Natural killer cell (primary cell): ENCODE measurements around the gene CEMIP. TPM values are rescaled to one million over a fixed set of nuclear protein-coding genes. Genes with fewer than 3 reads are reported as not detected.

ENCODE experiments used
- ATAC-seq, 3 donors: fragments of 150-1000 bp in 2 of 3; fragments of 200-7000 bp in 1 of 3; cut with Tn5 transposase; 1 replicate in 1 of 3; 2 replicates in 2 of 3; pipeline ENCODE4 v1.10.0; 2021; ENCODE audit warnings: mild to moderate bottlenecking in 2 of 3, moderate library complexity in 2 of 3
- DNase-seq, 2 donors: peaks; one replicate each; pipeline versions ENCODE4 v3.0.0 to v3.0.0-alpha.2; 2013 to 2021; ENCODE audit warnings: mixed read lengths in 1 of 2
- H3K27ac ChIP-seq: one replicate; pipeline ENCODE4 v1.5.1; 2013; ENCODE audit warnings: mild to moderate bottlenecking, low read length
- H3K27me3 ChIP-seq: one replicate; pipeline ENCODE4 v1.6.1; 2013; ENCODE audit warnings: low read length; ENCODE audit not compliant: control insufficient read depth, insufficient read depth
- H3K36me3 ChIP-seq: one replicate; pipeline ENCODE4 v1.6.1; 2013; ENCODE audit warnings: low read length; ENCODE audit not compliant: control insufficient read depth, insufficient read depth
- H3K4me1 ChIP-seq: one replicate; pipeline ENCODE4 v1.6.1; 2013; ENCODE audit warnings: low read length; ENCODE audit not compliant: control insufficient read depth, insufficient read depth
- H3K4me3 ChIP-seq: one replicate; pipeline ENCODE4 v1.5.1; 2013; ENCODE audit warnings: low read length
- H3K9me3 ChIP-seq: one replicate; pipeline ENCODE4 v1.6.1; 2013; ENCODE audit warnings: low read length; ENCODE audit not compliant: control insufficient read depth, insufficient read depth
- H3K27ac Mint-ChIP-seq, 2 donors: one replicate each; pipeline ENCODE4 v1.8.0; 2022; ENCODE audit warnings: mild to moderate bottlenecking in 2 of 2, mixed read lengths in 2 of 2, moderate library complexity in 1 of 2
- H3K27me3 Mint-ChIP-seq, 2 donors: one replicate each; pipeline ENCODE4 v1.8.0; 2022; ENCODE audit warnings: low read depth in 2 of 2, mixed read lengths in 2 of 2
- H3K36me3 Mint-ChIP-seq: one replicate; pipeline ENCODE4 v1.8.0; 2022; ENCODE audit warnings: mixed read lengths
- H3K4me1 Mint-ChIP-seq, 2 donors: one replicate each; pipeline ENCODE4 v1.8.0; 2022; ENCODE audit warnings: mixed read lengths in 2 of 2
- H3K4me3 Mint-ChIP-seq: one replicate; pipeline ENCODE4 v1.8.0; 2022; ENCODE audit warnings: mild to moderate bottlenecking, moderate library complexity, mixed read lengths
- H3K9me3 Mint-ChIP-seq, 2 donors: one replicate each; pipeline ENCODE4 v1.8.0; 2022; ENCODE audit warnings: mixed read lengths in 2 of 2
- WGBS: methylation state at CpG from one replicate; pipeline ENCODE4 v1.1.7; 2013; ENCODE audit warnings: missing lambda C conversion rate; ENCODE audit not compliant: insufficient coverage; 5-methylcytosine and 5-hydroxymethylcytosine counted together
- intact Hi-C: fragments of 100-400 bp; cut with micrococcal nuclease; formaldehyde crosslinking; loops from one replicate; pipeline ENCODE4 v1.14.2; 2022
- total RNA-seq, 4 donors: library from RNA; stranded (reverse); fragments of 120-200 nt in 1 of 4; gene quantifications; one replicate each; pipeline versions ENCODE4 v1.2.3 to v1.2.4, GENCODE V29; 2013 to 2022
- TF ChIP-seq, protein P1 (sequence below): fragments of 200-600 bp; IDR thresholded peaks from one replicate; pipeline ENCODE4 v1.8.0; 2022; ENCODE audit warnings: antibody characterized with exemption

The CEMIP gene
- total RNA-seq, 3 donors from 2014 or later (not counting 1 experiment from before 2014, with no cell fraction given), result 0.07 to 0.82 TPM; not detected in 1

DNA sequence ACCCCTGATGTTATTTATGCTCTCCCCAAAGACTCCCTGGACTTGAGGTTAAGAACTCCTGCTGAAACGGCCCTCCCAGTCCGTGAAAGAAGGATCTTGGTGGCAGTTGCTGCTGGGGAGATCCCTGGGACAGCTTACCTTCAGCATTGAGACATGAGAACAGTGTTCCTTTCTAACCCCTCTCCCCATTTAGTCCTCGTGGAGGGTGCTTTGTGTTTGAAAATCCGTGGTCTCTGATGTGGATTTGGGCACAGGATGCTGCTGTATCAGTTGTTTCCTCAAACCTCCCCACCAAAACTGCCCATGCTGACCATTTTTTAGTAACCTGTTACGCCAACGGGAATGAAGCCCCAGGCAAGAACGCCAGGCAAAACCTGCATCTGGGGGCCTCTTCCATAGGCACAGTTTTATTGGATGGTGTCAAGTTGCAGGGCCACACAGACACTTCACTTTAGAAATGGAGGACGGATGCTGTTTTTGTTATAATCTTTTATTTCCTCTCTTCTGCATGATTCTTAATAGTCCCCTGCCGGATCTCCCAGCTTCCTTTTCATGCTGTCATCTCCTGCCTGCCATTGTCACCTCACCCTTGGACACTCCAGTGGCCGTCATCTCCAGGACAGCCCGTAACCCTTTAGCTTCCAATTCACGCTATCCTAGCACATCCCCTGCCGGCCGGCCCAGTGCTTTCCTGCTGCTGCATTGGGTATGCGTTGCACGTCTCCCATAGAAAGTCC, 31.7 kb upstream of the CEMIP start:
- ATAC-seq (no peak), DNase-seq (no peak)
- no peaks in the 10 kb centered on the region for H3K27me3 ChIP-seq
- Mint-ChIP-seq H3K27me3 (no peaks in the 10 kb centered on the region), H3K4me3 (no peak overlapping the region), H3K27ac (no peak overlapping the region), H3K9me3 (peaks cover 0 to 3% of the 10 kb centered on the region in 2 donors), H3K36me3 (no peaks in the 10 kb centered on the region), H3K4me1 (no peaks in the 10 kb centered on the region)
- H3K4me1 ChIP-seq, result no peaks in the 10 kb centered on the region
- intact Hi-C loops, result no loop called here
- TF ChIP-seq, protein P1, sequence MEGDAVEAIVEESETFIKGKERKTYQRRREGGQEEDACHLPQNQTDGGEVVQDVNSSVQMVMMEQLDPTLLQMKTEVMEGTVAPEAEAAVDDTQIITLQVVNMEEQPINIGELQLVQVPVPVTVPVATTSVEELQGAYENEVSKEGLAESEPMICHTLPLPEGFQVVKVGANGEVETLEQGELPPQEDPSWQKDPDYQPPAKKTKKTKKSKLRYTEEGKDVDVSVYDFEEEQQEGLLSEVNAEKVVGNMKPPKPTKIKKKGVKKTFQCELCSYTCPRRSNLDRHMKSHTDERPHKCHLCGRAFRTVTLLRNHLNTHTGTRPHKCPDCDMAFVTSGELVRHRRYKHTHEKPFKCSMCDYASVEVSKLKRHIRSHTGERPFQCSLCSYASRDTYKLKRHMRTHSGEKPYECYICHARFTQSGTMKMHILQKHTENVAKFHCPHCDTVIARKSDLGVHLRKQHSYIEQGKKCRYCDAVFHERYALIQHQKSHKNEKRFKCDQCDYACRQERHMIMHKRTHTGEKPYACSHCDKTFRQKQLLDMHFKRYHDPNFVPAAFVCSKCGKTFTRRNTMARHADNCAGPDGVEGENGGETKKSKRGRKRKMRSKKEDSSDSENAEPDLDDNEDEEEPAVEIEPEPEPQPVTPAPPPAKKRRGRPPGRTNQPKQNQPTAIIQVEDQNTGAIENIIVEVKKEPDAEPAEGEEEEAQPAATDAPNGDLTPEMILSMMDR, result no peak
- H3K36me3 ChIP-seq, result no peaks in the 10 kb centered on the region
- no peaks in the 10 kb centered on the region for H3K9me3 ChIP-seq
- H3K4me3 ChIP-seq, result no peak overlapping the region
- H3K27ac ChIP-seq, result no peak overlapping the region
- WGBS, result 92% methylated on average over 14 of the region's 16 CpGs

GRCh38 chr15:80749589-80749988, 29.6 kb upstream of the CEMIP start:
- TF ChIP-seq, protein P1, result no peak
- Mint-ChIP-seq H3K27me3 (no peaks in the 10 kb centered on the region), H3K27ac (no peak overlapping the region), H3K4me1 (peaks cover 13 to 14% of the 10 kb centered on the region in 2 donors), H3K9me3 (peaks cover 0 to 3% of the 10 kb centered on the region in 2 donors), H3K4me3 (no peak overlapping the region), H3K36me3 (no peaks in the 10 kb centered on the region)
- DNase-seq (no peak), ATAC-seq (no peak)
- intact Hi-C loops, result no loop called here
- WGBS, result 100% methylated on average over 5 of the region's 6 CpGs
- Histone ChIP-seq H3K9me3 (no peaks in the 10 kb centered on the region), H3K4me3 (no peak overlapping the region), H3K36me3 (no peaks in the 10 kb centered on the region), H3K4me1 (no peaks in the 10 kb centered on the region), H3K27ac (no peak overlapping the region), H3K27me3 (no peaks in the 10 kb centered on the region)

DNA sequence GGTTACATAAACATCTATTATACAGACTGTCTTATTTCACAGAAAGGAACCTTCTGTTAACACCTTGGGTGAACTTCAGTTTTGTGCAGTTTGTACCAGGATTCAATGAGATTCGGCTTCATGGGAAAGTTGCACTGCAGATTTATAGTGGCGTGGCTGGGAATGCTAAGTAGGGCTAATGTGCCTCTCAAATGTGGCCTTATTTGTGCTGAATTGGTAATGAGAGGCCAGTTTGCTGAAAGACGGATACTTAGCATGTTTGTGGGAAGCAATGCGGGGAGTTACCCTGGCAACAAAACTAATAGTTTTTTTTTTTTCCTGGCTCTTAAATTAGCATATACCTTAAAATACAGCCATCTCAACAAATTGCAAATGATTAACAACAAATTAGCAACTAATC, 28.6 kb upstream of the CEMIP start:
- no peaks in the 10 kb centered on the region for H3K27me3 Mint-ChIP-seq
- 94% methylated on average over 4 of the region's 4 CpGs for WGBS
- peaks cover 17 to 18% of the 10 kb centered on the region in 2 donors for H3K4me1 Mint-ChIP-seq
- no peaks in the 10 kb centered on the region for H3K9me3 ChIP-seq
- intact Hi-C loops, result no loop called here
- H3K36me3 ChIP-seq, result no peaks in the 10 kb centered on the region
- H3K36me3 Mint-ChIP-seq, result no peaks in the 10 kb centered on the region
- DNase-seq, result no peak
- no peak overlapping the region for H3K4me3 Mint-ChIP-seq
- H3K27me3 ChIP-seq, result no peaks in the 10 kb centered on the region
- no peak overlapping the region for H3K4me3 ChIP-seq
- H3K27ac Mint-ChIP-seq, result no peak overlapping the region
- H3K9me3 Mint-ChIP-seq, result peaks cover 0 to 3% of the 10 kb centered on the region in 2 donors
- no peak for ATAC-seq
- TF ChIP-seq, protein P1, result no peak
- no peak overlapping the region for H3K27ac ChIP-seq
- H3K4me1 ChIP-seq, result peaks cover 3% of the 10 kb centered on the region

- intact Hi-C loops, result no loop called here
- TF ChIP-seq, protein P1, result no peak
- H3K27ac ChIP-seq, result no peak overlapping the region
Measured at GRCh38 chr15:80752204-80752603, 27.0 kb upstream of the CEMIP start.

More at GRCh38 chr15:80752204-80752603, 27.0 kb upstream of the CEMIP start:
- no peak overlapping the region for H3K27ac Mint-ChIP-seq
- no peaks in the 10 kb centered on the region for H3K27me3 Mint-ChIP-seq
- H3K4me3 Mint-ChIP-seq, result no peak overlapping the region
- H3K4me3 ChIP-seq, result no peak overlapping the region
- peaks cover 27 to 28% of the 10 kb centered on the region in 2 donors for H3K4me1 Mint-ChIP-seq
- H3K9me3 ChIP-seq, result no peaks in the 10 kb centered on the region
- no peak for DNase-seq
- no peaks in the 10 kb centered on the region for H3K27me3 ChIP-seq
- no peaks in the 10 kb centered on the region for H3K36me3 Mint-ChIP-seq
- no peaks in the 10 kb centered on the region for H3K36me3 ChIP-seq
- 94% methylated on average over 2 of the region's 4 CpGs for WGBS
- ATAC-seq, result no peak
- H3K9me3 Mint-ChIP-seq, result no peaks in the 10 kb centered on the region
- H3K4me1 ChIP-seq, result peaks cover 12% of the 10 kb centered on the region
